ENCODE results near the gene MGAT4B.
A peak's percentile ranks its signal among the peaks of the same experiment; 100 is the strongest.

- TF ChIP-seq CTCF (IDR thresholded peaks at IDR 0.05; ENCODE audit: poor library complexity) (peak; percentile 5), EZH2phosphoT487 (IDR thresholded peaks at IDR 0.05; ENCODE audit: low read depth, severe bottlenecking, unreplicated experiment) (no peak)
Measured at GRCh38 chr5:179768326-179769085, 38.2 kb downstream of the MGAT4B start.

Measured in hepatocyte (in vitro differentiated cells).